Measurements from ENCODE around the gene RFC1. TPM values are rescaled to one million over a fixed set of nuclear protein-coding genes. Genes with fewer than 3 reads are reported as not detected.

The RFC1 gene
- total RNA-seq, 1 experiment from 2014 or later = 56.8 TPM

DNA sequence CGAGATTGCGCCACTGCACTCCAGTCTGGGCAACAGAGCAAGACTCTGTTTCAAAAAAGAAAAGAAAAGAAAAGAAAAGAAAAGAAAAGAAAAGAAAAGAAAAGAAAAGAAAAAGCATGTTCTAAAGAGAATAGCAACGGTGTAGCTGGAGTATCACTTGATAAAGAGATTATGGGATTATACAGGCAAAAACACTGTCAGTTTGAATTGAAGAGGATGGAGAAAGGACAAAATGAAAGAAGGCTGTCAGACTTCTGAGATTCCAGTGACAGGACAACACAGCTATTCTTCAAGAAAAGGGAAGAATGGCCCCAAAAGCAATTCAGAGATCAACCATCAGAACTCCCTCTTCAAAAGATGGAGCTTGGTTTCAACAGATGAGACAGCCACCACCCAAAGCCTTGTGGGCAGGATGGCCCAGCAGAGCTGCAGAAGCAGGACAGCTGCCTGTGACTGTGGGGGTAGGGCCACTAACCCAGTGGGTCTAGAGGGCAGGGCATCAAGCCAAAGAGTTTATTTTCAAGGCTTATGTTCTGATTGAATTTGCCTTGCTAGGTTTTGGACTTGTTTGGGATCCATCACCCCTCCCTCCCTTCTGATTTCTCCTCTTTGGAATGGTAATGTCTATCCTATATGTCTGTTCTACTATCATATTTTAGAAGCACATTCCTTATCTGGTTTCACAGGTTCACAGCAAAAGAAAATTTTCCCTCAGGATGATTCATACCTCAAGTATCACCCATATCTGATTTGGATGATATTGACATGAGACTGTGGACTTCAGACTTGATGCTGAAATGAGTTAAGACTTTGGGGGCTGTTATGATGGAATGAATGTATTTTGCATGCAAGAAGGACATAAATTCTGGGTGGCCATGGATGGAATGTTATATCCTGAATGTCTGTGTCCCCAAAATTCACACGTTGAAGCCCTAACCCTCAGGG, 17.5 kb downstream of the RFC1 start:
- Histone ChIP-seq H3K4me1 (ENCODE audit: insufficient read depth, low read length) (no peaks in the 10 kb centered on the region), H4K20me1 (ENCODE audit: control insufficient read depth, insufficient read depth, insufficient read length) (no peaks in the 10 kb centered on the region), H3K27ac (ENCODE audit: insufficient read length, low read depth, low read length) (no peak overlapping the region), H3K4ac (ENCODE audit: low read depth, low read length) (no peak overlapping the region), H2AK5ac (ENCODE audit: insufficient read length, low read length) (no peak overlapping the region), H2BK120ac (ENCODE audit: low read depth, low read length, poor library complexity, severe bottlenecking) (no peak overlapping the region), H3K4me2 (ENCODE audit: insufficient read depth, insufficient read length, low read length) (no peak overlapping the region), H2BK15ac (ENCODE audit: low read depth, low read length) (no peak overlapping the region), H3T11ph (ENCODE audit: low read length) (no peak overlapping the region), H3K56ac (ENCODE audit: insufficient read length, low read depth, low read length) (no peak overlapping the region), H2BK12ac (ENCODE audit: insufficient read length, low read depth, low read length) (no peak overlapping the region), H4K91ac (ENCODE audit: insufficient read length, low read depth, low read length) (no peak overlapping the region), H3K14ac (ENCODE audit: insufficient read depth, low read length) (no peak overlapping the region), H3K79me2 (ENCODE audit: insufficient read depth, low read length) (peaks cover 7% of the 10 kb centered on the region; the same call in 1 of the 2 replicates), H2AFZ (ENCODE audit: low read length) (no peak overlapping the region), H3K18ac (ENCODE audit: insufficient read length, low read depth, low read length) (no peak overlapping the region), H3K79me1 (ENCODE audit: insufficient read depth, low read depth, low read length, poor library complexity, severe bottlenecking) (peaks cover 9% of the 10 kb centered on the region), H4K8ac (replicated peaks; ENCODE audit: insufficient read length, low read depth, low read length) (no peak overlapping the region), H3K23ac (ENCODE audit: insufficient read length, low read depth, low read length) (no peak overlapping the region), H3K23me2 (ENCODE audit: insufficient read length, low read depth, low read length, poor library complexity, severe bottlenecking) (no peaks in the 10 kb centered on the region), H2BK5ac (ENCODE audit: insufficient read length, low read length) (no peak overlapping the region), H2BK20ac (ENCODE audit: low read depth, low read length, poor library complexity, severe bottlenecking) (no peak overlapping the region), H4K5ac (ENCODE audit: insufficient read length, low read depth, low read length) (no peak overlapping the region), H3K9me3 (ENCODE audit: control insufficient read depth, low read depth, low read length) (no peaks in the 10 kb centered on the region), H3K27me3 (ENCODE audit: insufficient read depth, low read length) (no peaks in the 10 kb centered on the region), H3K9ac (ENCODE audit: extremely low read depth, insufficient read length, low read length) (no peak overlapping the region)
- DNase-seq = no peak
- no CpG with 5 or more reads among the region's 4 CpGs for WGBS (ENCODE audit: extremely low coverage, insufficient read length, low lambda C conversion rate)
- peaks cover 11 to 35% (median 31%) of the 10 kb centered on the region in 3 experiments; a peak in 6 of 7 replicates for H3K36me3 Mint-ChIP-seq (ENCODE audit: insufficient read depth in 1 of 3, low read depth in 3 of 3)
- H3K9me3 Mint-ChIP-seq = no peaks in the 10 kb centered on the region
- no peaks in the 10 kb centered on the region for H3K27me3 Mint-ChIP-seq (ENCODE audit: low read depth)
- peaks cover 7% of the 10 kb centered on the region in 2 experiments for H3K4me1 Mint-ChIP-seq
- H3K4me3 Mint-ChIP-seq = no peak overlapping the region
- TF ChIP-seq, protein P1, sequence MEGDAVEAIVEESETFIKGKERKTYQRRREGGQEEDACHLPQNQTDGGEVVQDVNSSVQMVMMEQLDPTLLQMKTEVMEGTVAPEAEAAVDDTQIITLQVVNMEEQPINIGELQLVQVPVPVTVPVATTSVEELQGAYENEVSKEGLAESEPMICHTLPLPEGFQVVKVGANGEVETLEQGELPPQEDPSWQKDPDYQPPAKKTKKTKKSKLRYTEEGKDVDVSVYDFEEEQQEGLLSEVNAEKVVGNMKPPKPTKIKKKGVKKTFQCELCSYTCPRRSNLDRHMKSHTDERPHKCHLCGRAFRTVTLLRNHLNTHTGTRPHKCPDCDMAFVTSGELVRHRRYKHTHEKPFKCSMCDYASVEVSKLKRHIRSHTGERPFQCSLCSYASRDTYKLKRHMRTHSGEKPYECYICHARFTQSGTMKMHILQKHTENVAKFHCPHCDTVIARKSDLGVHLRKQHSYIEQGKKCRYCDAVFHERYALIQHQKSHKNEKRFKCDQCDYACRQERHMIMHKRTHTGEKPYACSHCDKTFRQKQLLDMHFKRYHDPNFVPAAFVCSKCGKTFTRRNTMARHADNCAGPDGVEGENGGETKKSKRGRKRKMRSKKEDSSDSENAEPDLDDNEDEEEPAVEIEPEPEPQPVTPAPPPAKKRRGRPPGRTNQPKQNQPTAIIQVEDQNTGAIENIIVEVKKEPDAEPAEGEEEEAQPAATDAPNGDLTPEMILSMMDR (conservative IDR thresholded peaks at IDR 0.05) = no peak
- peak overlapping the region in 1 of 3 experiments; percentile 34; a peak in 1 of 7 replicates for H3K27ac Mint-ChIP-seq
